ENCODE results near the gene GUCY1A2. TPM values are rescaled to one million over a fixed set of nuclear protein-coding genes. Genes with fewer than 3 reads are reported as not detected.

GUCY1A2 gene
- total RNA-seq, 4 donors from 2014 or later: 22.6 to 147 (median 71.3) TPM

DNA sequence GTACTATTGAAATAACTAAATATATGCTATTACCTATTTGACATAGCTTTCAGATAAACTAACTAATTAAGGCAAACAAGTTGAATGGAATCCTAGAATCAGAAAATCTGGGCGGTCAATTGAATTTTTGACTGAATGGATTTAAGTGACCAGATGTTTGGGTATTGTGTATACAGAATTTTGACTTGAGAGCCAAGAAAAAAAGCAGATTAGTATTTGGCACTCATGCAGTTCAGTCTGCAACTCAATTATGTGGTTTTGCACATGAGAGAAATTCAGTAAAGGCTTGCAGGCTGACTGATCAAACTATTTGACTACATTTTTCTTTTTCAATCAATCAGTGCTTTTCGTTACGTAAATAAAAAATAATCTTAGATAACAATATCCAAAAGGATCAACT lies 254.8 kb downstream of the GUCY1A2 start:
- H3K4me3 ChIP-seq: no peak overlapping the region
- H3K4me1 ChIP-seq: no peaks in the 10 kb centered on the region
- no peaks in the 10 kb centered on the region for H3K27me3 ChIP-seq
- H3K36me3 ChIP-seq: no peaks in the 10 kb centered on the region
- no peak for DNase-seq
- intact Hi-C loops (cut with DNase I; ENCODE audit: low total_unique reads): no loop called here
- H3K9me3 ChIP-seq: no peaks in the 10 kb centered on the region
- no peak overlapping the region for H3K27ac ChIP-seq
- no peak for TF ChIP-seq POLR2A (IDR thresholded peaks at IDR 0.05)
- TF ChIP-seq, protein P1, sequence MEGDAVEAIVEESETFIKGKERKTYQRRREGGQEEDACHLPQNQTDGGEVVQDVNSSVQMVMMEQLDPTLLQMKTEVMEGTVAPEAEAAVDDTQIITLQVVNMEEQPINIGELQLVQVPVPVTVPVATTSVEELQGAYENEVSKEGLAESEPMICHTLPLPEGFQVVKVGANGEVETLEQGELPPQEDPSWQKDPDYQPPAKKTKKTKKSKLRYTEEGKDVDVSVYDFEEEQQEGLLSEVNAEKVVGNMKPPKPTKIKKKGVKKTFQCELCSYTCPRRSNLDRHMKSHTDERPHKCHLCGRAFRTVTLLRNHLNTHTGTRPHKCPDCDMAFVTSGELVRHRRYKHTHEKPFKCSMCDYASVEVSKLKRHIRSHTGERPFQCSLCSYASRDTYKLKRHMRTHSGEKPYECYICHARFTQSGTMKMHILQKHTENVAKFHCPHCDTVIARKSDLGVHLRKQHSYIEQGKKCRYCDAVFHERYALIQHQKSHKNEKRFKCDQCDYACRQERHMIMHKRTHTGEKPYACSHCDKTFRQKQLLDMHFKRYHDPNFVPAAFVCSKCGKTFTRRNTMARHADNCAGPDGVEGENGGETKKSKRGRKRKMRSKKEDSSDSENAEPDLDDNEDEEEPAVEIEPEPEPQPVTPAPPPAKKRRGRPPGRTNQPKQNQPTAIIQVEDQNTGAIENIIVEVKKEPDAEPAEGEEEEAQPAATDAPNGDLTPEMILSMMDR (IDR thresholded peaks at IDR 0.05): no peak

DNA sequence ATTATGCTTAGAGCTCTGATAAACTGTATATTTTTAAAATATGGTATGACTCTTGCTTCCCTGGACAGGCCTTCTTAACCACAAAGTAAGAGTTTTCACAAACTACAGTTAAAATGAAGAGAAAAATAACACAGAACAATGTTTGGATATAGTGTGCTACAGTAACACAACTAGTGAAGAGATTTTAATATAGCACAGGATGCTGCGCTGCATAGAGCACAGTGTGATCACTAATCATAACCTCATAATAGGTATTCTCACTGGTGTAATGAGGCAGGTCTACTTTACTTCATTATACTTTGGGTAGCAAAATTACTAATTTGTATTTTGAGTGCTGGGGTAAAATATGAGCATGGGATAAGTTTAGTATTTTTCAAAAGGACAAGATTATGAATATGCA lies 256.5 kb downstream of the GUCY1A2 start:
- no peaks in the 10 kb centered on the region for H3K27me3 ChIP-seq
- no peak for TF ChIP-seq POLR2A (IDR thresholded peaks at IDR 0.05)
- TF ChIP-seq, protein P1 (IDR thresholded peaks at IDR 0.05): no peak
- intact Hi-C loops (cut with DNase I; ENCODE audit: low total_unique reads): no loop called here
- no peak overlapping the region for H3K4me3 ChIP-seq
- no peak for DNase-seq
- no peaks in the 10 kb centered on the region for H3K36me3 ChIP-seq
- no peak overlapping the region for H3K27ac ChIP-seq
- H3K4me1 ChIP-seq: no peaks in the 10 kb centered on the region
- H3K9me3 ChIP-seq: no peaks in the 10 kb centered on the region

DNA sequence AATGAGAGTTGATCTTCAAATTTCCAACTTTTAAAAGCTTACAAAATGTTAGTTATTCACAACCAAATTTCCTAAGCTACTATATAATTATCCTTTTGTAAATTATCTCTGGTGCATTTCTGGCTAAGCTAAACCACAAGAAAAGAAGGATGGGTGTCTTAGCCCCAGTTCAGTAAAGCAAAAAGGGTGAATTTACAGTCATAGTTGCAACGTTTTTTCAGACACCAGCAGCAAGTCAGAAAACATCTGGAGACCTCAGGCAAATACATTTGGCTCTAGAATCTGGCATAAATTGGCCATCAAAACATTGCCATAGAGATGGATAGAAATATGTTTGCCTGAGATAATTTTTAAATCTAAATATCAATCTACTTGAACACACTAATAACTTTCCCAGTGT lies 257.0 kb downstream of the GUCY1A2 start:
- Histone ChIP-seq H3K27ac (no peak overlapping the region), H3K27me3 (no peaks in the 10 kb centered on the region), H3K9me3 (no peaks in the 10 kb centered on the region), H3K4me3 (no peak overlapping the region), H3K4me1 (no peaks in the 10 kb centered on the region), H3K36me3 (no peaks in the 10 kb centered on the region)
- intact Hi-C loops (cut with DNase I; ENCODE audit: low total_unique reads): no loop called here
- TF ChIP-seq, protein P1 (IDR thresholded peaks at IDR 0.05): no peak
- TF ChIP-seq POLR2A (IDR thresholded peaks at IDR 0.05): no peak
- DNase-seq: no peak

DNA sequence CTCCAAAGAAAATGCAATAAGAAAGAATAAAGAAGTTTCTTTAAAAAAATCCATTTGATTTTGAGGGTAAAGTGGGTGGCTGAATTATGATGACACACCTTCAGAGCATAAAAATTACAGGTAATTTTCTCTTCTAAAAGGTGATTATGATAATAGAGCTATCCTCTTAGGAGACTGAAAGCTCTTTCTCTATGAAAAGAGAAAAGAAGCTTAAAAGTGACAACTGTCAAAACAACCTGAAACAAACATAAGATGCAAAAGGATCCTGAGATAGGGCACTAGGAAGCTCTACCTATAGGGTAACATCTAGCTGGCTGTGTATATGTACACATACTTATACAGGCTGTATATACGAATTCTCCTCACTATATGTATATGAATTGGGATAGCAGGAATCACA lies 270.2 kb downstream of the GUCY1A2 start:
- intact Hi-C loops (cut with DNase I; ENCODE audit: low total_unique reads): no loop called here
- no peaks in the 10 kb centered on the region for H3K4me1 ChIP-seq
- no peaks in the 10 kb centered on the region for H3K27me3 ChIP-seq
- no peaks in the 10 kb centered on the region for H3K9me3 ChIP-seq
- no peak for DNase-seq
- TF ChIP-seq POLR2A (IDR thresholded peaks at IDR 0.05): no peak
- TF ChIP-seq, protein P1 (IDR thresholded peaks at IDR 0.05): no peak
- H3K27ac ChIP-seq: no peak overlapping the region
- H3K4me3 ChIP-seq: no peak overlapping the region
- H3K36me3 ChIP-seq: no peaks in the 10 kb centered on the region

DNA sequence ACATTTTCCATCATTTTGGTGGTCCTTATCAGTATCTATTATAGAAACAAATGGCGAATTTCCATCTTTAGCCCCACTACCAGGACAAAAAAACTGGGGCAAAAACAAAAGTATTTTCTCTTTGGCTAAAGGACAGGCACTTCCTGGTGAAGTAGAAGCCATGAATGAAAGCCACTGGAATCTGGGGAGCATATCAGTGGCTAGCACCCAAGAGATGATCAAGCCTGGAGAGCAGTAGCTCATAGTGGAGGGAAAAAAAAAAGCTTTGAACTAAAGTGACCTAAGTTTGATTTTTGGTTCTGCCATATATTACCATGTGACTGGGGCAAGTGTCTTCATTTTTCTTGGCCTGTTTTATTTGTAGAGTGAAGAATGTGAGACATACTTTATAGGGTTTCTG lies 272.3 kb downstream of the GUCY1A2 start:
- no peaks in the 10 kb centered on the region for H3K27me3 ChIP-seq
- no peaks in the 10 kb centered on the region for H3K9me3 ChIP-seq
- no peaks in the 10 kb centered on the region for H3K4me1 ChIP-seq
- H3K27ac ChIP-seq: no peak overlapping the region
- intact Hi-C loops (cut with DNase I; ENCODE audit: low total_unique reads): no loop called here
- H3K4me3 ChIP-seq: no peak overlapping the region
- TF ChIP-seq, protein P1 (IDR thresholded peaks at IDR 0.05): no peak
- no peak for TF ChIP-seq POLR2A (IDR thresholded peaks at IDR 0.05)
- no peaks in the 10 kb centered on the region for H3K36me3 ChIP-seq
- DNase-seq: no peak

Measured in uterus (tissue), 4 donors.